Kidney (tissue), 14 donors: ENCODE results near the gene MACROD1. TPM values are rescaled to one million over a fixed set of nuclear protein-coding genes. Genes with fewer than 3 reads are reported as not detected.

Source experiments
- DNase-seq, 5 donors: peaks; one replicate each; pipeline ENCODE4 v3.0.0-alpha.2; 2013 to 2020
- FAIRE-seq: peaks from 2 replicates; lab custom pipeline; 2012; peaks lifted over from hg19 to GRCh38; lab: Jason Lieb, UNC
- H3K27ac ChIP-seq, 2 donors: one replicate each; pipeline ENCODE4 v1.7.0; 2013; ENCODE audit warnings: low read depth in 2 of 2, low read length in 2 of 2, inconsistent platforms in 1 of 2
- H3K27me3 ChIP-seq: one replicate; pipeline ENCODE4 v1.7.1; 2013; ENCODE audit warnings: low read length, inconsistent platforms; ENCODE audit not compliant: control insufficient read depth, insufficient read depth
- H3K36me3 ChIP-seq, 3 donors: one replicate each; pipeline versions ENCODE4 v1.7.0 to v1.7.1; 2013; ENCODE audit warnings: low read length in 3 of 3, control low read depth in 1 of 3, inconsistent platforms in 1 of 3; ENCODE audit not compliant: insufficient read depth in 3 of 3, control insufficient read depth in 2 of 3
- H3K4me1 ChIP-seq, 3 donors: one replicate each; pipeline versions ENCODE4 v1.7.0 to v1.7.1; 2013; ENCODE audit warnings: low read length in 3 of 3, inconsistent platforms in 1 of 3, low read depth in 1 of 3; ENCODE audit not compliant: control insufficient read depth in 2 of 3, insufficient read depth in 2 of 3
- H3K4me3 ChIP-seq, 3 donors: one replicate each; pipeline versions ENCODE4 v1.7.0 to v1.8.1; 2013; ENCODE audit warnings: low read length in 3 of 3, control low read depth in 1 of 3, inconsistent platforms in 1 of 3
- H3K9ac ChIP-seq, 3 donors: one replicate each; pipeline versions ENCODE4 v1.7.0 to v1.7.1; 2013; ENCODE audit warnings: low read length in 3 of 3, control low read depth in 1 of 3, inconsistent platforms in 1 of 3
- H3K9me3 ChIP-seq, 3 donors: one replicate each; pipeline versions ENCODE4 v1.7.0 to v1.7.1; 2013; ENCODE audit warnings: low read length in 3 of 3, control low read depth in 1 of 3, inconsistent platforms in 1 of 3; ENCODE audit not compliant: control insufficient read depth in 2 of 3, insufficient read depth in 1 of 3
- CTCF ChIP-seq: IDR thresholded peaks from 3 replicates; pipeline ENCODE4 v1.5.1; 2012; ENCODE audit warnings: mild to moderate bottlenecking, moderate library complexity, borderline replicate concordance; ENCODE audit not compliant: insufficient read depth; ENCODE audit errors: extremely low read depth
- intact Hi-C: fragments of 100-400 bp; cut with DNase I; formaldehyde crosslinking; loops from one replicate; pipeline ENCODE4 v1.11.1; 2022
- polyA plus RNA-seq: library from polyadenylated mRNA; stranded (reverse); fragments of 350-450 nt; fragmentation: Illumina TruSeq; extraction: RNeasy Lipid Tissue Mini Kit (QIAGEN cat#74804); gene quantifications from one replicate; pipeline ENCODE4 v1.2.3, GENCODE V29; 2014; ENCODE audit warnings: low read depth, low replicate concordance; ENCODE audit not compliant: insufficient read depth
- total RNA-seq: library from RNA; stranded (reverse); fragmentation: NEBNext Ultra II Directional; extraction: Animal tissue kit (Norgen Biotek cat#: 25700); gene quantifications from one replicate; pipeline ENCODE4 v1.2.1, GENCODE V29; 2021
- donor health status: control.
- donor health status: control.
- donor health status: control.
- donor health status: control.
- donor health status: control.
- donor health status: DM: yes; HTN: yes; CAD: no.
- donor health status: Normal renal cell carcinoma (clear cell type).

The MACROD1 gene
- total and polyA plus RNA-seq, 2 donors from 2014 or later: 27.8 to 176 TPM

- Histone ChIP-seq H3K4me1 (peaks cover 0 to 39% (median 13%) of the 10 kb centered on the region in 3 donors), H3K4me3 (peak overlapping the region in 1 of 3 donors; percentile 35), H3K9ac (no peak overlapping the region), H3K27me3 (no peaks in the 10 kb centered on the region), H3K36me3 (no peaks in the 10 kb centered on the region), H3K9me3 (no peaks in the 10 kb centered on the region), H3K27ac (peak overlapping the region; percentile 80 to 81)
- peak in 1 of 5 donors; percentile 60 for DNase-seq
- intact Hi-C loops: no loop called here
- TF ChIP-seq CTCF: no peak
- FAIRE-seq: no peak
These were observed 39.5 kb downstream of the MACROD1 start for GRCh38 chr11:64126371-64126770.

GRCh38 chr11:64125676-64126075 lies 40.2 kb downstream of the MACROD1 start:
- H3K27ac ChIP-seq: no peak overlapping the region
- intact Hi-C loops: no loop called here
- no peaks in the 10 kb centered on the region for H3K36me3 ChIP-seq
- no peak for FAIRE-seq
- no peak for TF ChIP-seq CTCF
- no peak overlapping the region for H3K4me3 ChIP-seq
- no peak overlapping the region for H3K9ac ChIP-seq
- no peaks in the 10 kb centered on the region for H3K9me3 ChIP-seq
- H3K27me3 ChIP-seq: no peaks in the 10 kb centered on the region
- no peak for DNase-seq
- H3K4me1 ChIP-seq: peaks cover 0 to 42% (median 13%) of the 10 kb centered on the region in 3 donors

GRCh38 chr11:64124147-64124546 lies 41.8 kb downstream of the MACROD1 start:
- no peak overlapping the region for H3K27ac ChIP-seq
- intact Hi-C loops: no loop called here
- no peak for FAIRE-seq
- H3K36me3 ChIP-seq: no peaks in the 10 kb centered on the region
- DNase-seq: no peak
- H3K27me3 ChIP-seq: no peaks in the 10 kb centered on the region
- peaks cover 0 to 31% (median 5%) of the 10 kb centered on the region in 3 donors for H3K4me1 ChIP-seq
- no peaks in the 10 kb centered on the region for H3K9me3 ChIP-seq
- TF ChIP-seq CTCF: no peak
- no peak overlapping the region for H3K4me3 ChIP-seq
- H3K9ac ChIP-seq: no peak overlapping the region

GRCh38 chr11:64123679-64124078 lies 42.2 kb downstream of the MACROD1 start:
- intact Hi-C loops: no loop called here
- H3K4me1 ChIP-seq: peaks cover 0 to 26% (median 4%) of the 10 kb centered on the region in 3 donors
- no peak overlapping the region for H3K4me3 ChIP-seq
- DNase-seq (no peak), FAIRE-seq (no peak)
- H3K27me3 ChIP-seq: no peaks in the 10 kb centered on the region
- no peaks in the 10 kb centered on the region for H3K9me3 ChIP-seq
- no peak for TF ChIP-seq CTCF
- H3K27ac ChIP-seq: no peak overlapping the region
- no peak overlapping the region for H3K9ac ChIP-seq
- H3K36me3 ChIP-seq: no peaks in the 10 kb centered on the region
